HG03135 (cell line): ENCODE data around the gene SKAP1.
"Not testable (repeated sequence)": the region's sequence is repeated elsewhere in the genome, so short reads cannot be mapped to it uniquely, and the experiment has no call there.

ENCODE experiments used
- ATAC-seq: cut with Tn5 transposase; IDR thresholded peaks from one replicate; pipeline ENCODE4 v1.9.1; 2021; ENCODE audit warnings: mild to moderate bottlenecking, moderate library complexity; ENCODE audit not compliant: unreplicated experiment

The SKAP1 gene

GRCh38 chr17:48416971-48417370 lies 13.0 kb downstream of the SKAP1 start:
- ATAC-seq, result no peak

- ATAC-seq, result no peak
These were observed 16.2 kb downstream of the SKAP1 start for GRCh38 chr17:48413613-48414405.

GRCh38 chr17:48412841-48413240 lies 17.2 kb downstream of the SKAP1 start:
- no peak for ATAC-seq

- ATAC-seq, result not testable (repeated sequence)
These were observed 19.2 kb downstream of the SKAP1 start for GRCh38 chr17:48410821-48411220.

- no peak for ATAC-seq
These were observed 20.4 kb downstream of the SKAP1 start for GRCh38 chr17:48409607-48410006.

GRCh38 chr17:48406936-48407567 lies 23.0 kb downstream of the SKAP1 start:
- no peak for ATAC-seq

- ATAC-seq, result no peak
These were observed 35.2 kb downstream of the SKAP1 start for GRCh38 chr17:48394821-48395220.

GRCh38 chr17:48393283-48393682 lies 36.7 kb downstream of the SKAP1 start:
- ATAC-seq, result no peak

- ATAC-seq, result no peak
These were observed 37.2 kb downstream of the SKAP1 start for GRCh38 chr17:48392857-48393256.

GRCh38 chr17:48391444-48391843 lies 38.6 kb downstream of the SKAP1 start:
- no peak for ATAC-seq

- ATAC-seq, result no peak
These were observed 40.1 kb downstream of the SKAP1 start for GRCh38 chr17:48389903-48390302.

GRCh38 chr17:48388955-48389743 lies 40.9 kb downstream of the SKAP1 start:
- ATAC-seq, result no peak

- no peak for ATAC-seq
These were observed 43.2 kb downstream of the SKAP1 start for GRCh38 chr17:48386826-48387225.

- ATAC-seq, result no peak
These were observed 44.7 kb downstream of the SKAP1 start for GRCh38 chr17:48385319-48385718.

GRCh38 chr17:48384164-48384563 lies 45.9 kb downstream of the SKAP1 start:
- no peak for ATAC-seq

GRCh38 chr17:48382989-48383388 lies 47.0 kb downstream of the SKAP1 start:
- no peak for ATAC-seq

GRCh38 chr17:48378708-48379392 lies 51.2 kb downstream of the SKAP1 start:
- ATAC-seq, result no peak

GRCh38 chr17:48378238-48378637 lies 51.8 kb downstream of the SKAP1 start:
- ATAC-seq, result no peak

- ATAC-seq, result no peak
These were observed 53.2 kb downstream of the SKAP1 start for GRCh38 chr17:48376682-48377325.

- ATAC-seq, result no peak
These were observed 54.7 kb downstream of the SKAP1 start for GRCh38 chr17:48375356-48375755.
